K562 (cell line): ENCODE measurements around the gene ERF. TPM values are rescaled to one million over a fixed set of nuclear protein-coding genes. Genes with fewer than 3 reads are reported as not detected.

Experiments
- CLOCK ChIP-seq: fragments of 250-450 bp; sonication (Bioruptor Pico); IDR thresholded peaks from 2 replicates; pipeline ENCODE4 v1.4.0; 2020; ENCODE audit warnings: mild to moderate bottlenecking, moderate library complexity, borderline replicate concordance
- FOXP1 ChIP-seq: sonication (generic); formaldehyde crosslinking; IDR thresholded peaks from 2 replicates; pipeline ENCODE4 v1.8.0; 2022; ENCODE audit warnings: mild to moderate bottlenecking, missing genetic modification reagents
- GTF2B ChIP-seq: IDR thresholded peaks from 2 replicates; pipeline ENCODE4 v1.6.1; 2011; ENCODE audit not compliant: insufficient read length; ENCODE audit errors: extremely low read depth
- ILK ChIP-seq: fragments of 450-650 bp; IDR thresholded peaks from 2 replicates; pipeline ENCODE4 v1.6.1; 2016; ENCODE audit warnings: missing genetic modification characterization, low read depth, mild to moderate bottlenecking, missing compliant biosample characterization, moderate library complexity, borderline replicate concordance
- KLF6 ChIP-seq: fragments of 250-450 bp; sonication (Bioruptor Pico); IDR thresholded peaks from 2 replicates; pipeline ENCODE4 v1.4.0; 2020; ENCODE audit warnings: mild to moderate bottlenecking, moderate library complexity, borderline replicate concordance
- MEF2A ChIP-seq: IDR thresholded peaks from 2 replicates; pipeline ENCODE4 v1.6.1; 2011; ENCODE audit warnings: low read depth, mild to moderate bottlenecking, low read length, moderate library complexity; ENCODE audit not compliant: control insufficient read depth
- MYBL2 ChIP-seq, 2 experiments: fragments of 450-650 bp in 1 of 2; sonication (generic) in 1 of 2; formaldehyde crosslinking in 1 of 2; IDR thresholded peaks; 2 replicates each; pipeline versions ENCODE4 v1.6.1 to v1.8.1; 2017 to 2022; ENCODE audit warnings: borderline replicate concordance in 1 of 2, inconsistent platforms in 1 of 2, low read depth in 1 of 2, mild to moderate bottlenecking in 1 of 2, missing genetic modification reagents in 1 of 2, moderate library complexity in 1 of 2
- POLR2A ChIP-seq: fragments of 450-650 bp; conservative IDR thresholded peaks from 2 replicates; pipeline ENCODE4 v1.6.1; 2016
- RCOR1 ChIP-seq, 2 experiments: IDR thresholded peaks; 2 replicates each; pipeline ENCODE4 v1.6.1; 2012; ENCODE audit warnings: low read depth in 2 of 2, low read length in 2 of 2, borderline replicate concordance in 1 of 2, improper control_type of control experiment in 1 of 2
- REST ChIP-seq, 2 experiments: fragments of 450-650 bp; formaldehyde crosslinking in 1 of 2; IDR thresholded peaks; 2 replicates each; pipeline versions ENCODE4 v1.4.0 to v1.6.1; 2014 to 2020; ENCODE audit warnings: mild to moderate bottlenecking in 2 of 2, borderline replicate concordance in 1 of 2, low read depth in 1 of 2
- SETDB1 ChIP-seq: IDR thresholded peaks from one replicate; pipeline ENCODE4 v1.6.1; 2012; ENCODE audit warnings: low read length, control low read depth, inconsistent platforms
- U2AF1 ChIP-seq: fragments of 200-400 bp; formaldehyde crosslinking; optimal IDR thresholded peaks from 2 replicates; pipeline ENCODE3; 2017; ENCODE audit warnings: mild to moderate bottlenecking, low read depth, low read length, moderate library complexity
- ZBTB17 ChIP-seq: fragments of 450-650 bp; formaldehyde crosslinking; IDR thresholded peaks from 2 replicates; pipeline ENCODE4 v1.4.0; 2020; ENCODE audit warnings: mild to moderate bottlenecking
- ZKSCAN8 ChIP-seq: fragments of 200-800 bp; sonication (Bioruptor generic); IDR thresholded peaks from 2 replicates; pipeline ENCODE4 v1.6.1; 2016; ENCODE audit warnings: missing genetic modification characterization, missing compliant biosample characterization
- ZNF511 ChIP-seq: sonication (generic); formaldehyde crosslinking; IDR thresholded peaks from 2 replicates; pipeline ENCODE4 v1.8.0; 2022; ENCODE audit warnings: mild to moderate bottlenecking, missing genetic modification reagents
- polyA plus RNA-seq, 8 experiments: library from polyadenylated mRNA; depleted of rRNA in 4 of 8; stranded (reverse) in 5 of 8; unstranded in 3 of 8; fragments of >200 nt; fragmentation: Nextera tagmentation in 2 of 8; fragmentation: Illumina TruSeq in 1 of 8; extraction: Ambion mirVana in 2 of 8; extraction: Trizol in 1 of 8; gene quantifications; 2 replicates each; pipeline versions ENCODE4 v1.2.1 to v1.2.3, GENCODE V29; 2011 to 2014; ENCODE audit warnings: inconsistent platforms in 1 of 8, missing spikeins in 1 of 8
- total RNA-seq, 7 experiments: library from RNA; depleted of rRNA in 6 of 7; stranded (reverse); fragments of >200 nt in 6 of 7; fragmentation: Illumina TruSeq in 2 of 7; extraction: Trizol in 2 of 7; gene quantifications; 2 replicates each; pipeline versions ENCODE4 v1.2.1 to v1.2.3, GENCODE V29; 2011 to 2021; ENCODE audit warnings: low replicate concordance in 1 of 7

Gene ERF
- total and polyA plus RNA-seq, 9 of the 15 experiments (the other 6 are each of a cell fraction or from before 2014, with no cell fraction given): 0.03 to 75.4 (median 27.0) TPM

GRCh38 chr19:42229855-42230351 lies 25.0 kb downstream of the ERF start (continued):
- no peak for TF ChIP-seq GTF2B
- TF ChIP-seq MEF2A: no peak
- TF ChIP-seq ILK (tag): no peak
- TF ChIP-seq RCOR1 (IDR thresholded peaks at IDR 0.05; ENCODE audit: borderline replicate concordance in 1 of 2, low read depth in 2 of 2, low read length in 2 of 2): peak in 1 of 2 experiments; percentile 85; a peak in 2 of 4 replicates
- peak; percentile 59 for TF ChIP-seq POLR2A
- TF ChIP-seq REST (IDR thresholded peaks at IDR 0.05; ENCODE audit: borderline replicate concordance): no peak
- no peak for TF ChIP-seq REST (CRISPR knock-in tag; IDR thresholded peaks at IDR 0.05; ENCODE audit: low read depth)
- no peak for TF ChIP-seq ZKSCAN8 (CRISPR knock-in tag)
- no peak for TF ChIP-seq U2AF1
- TF ChIP-seq ZNF511 (CRISPR knock-in tag): no peak
- no peak for TF ChIP-seq SETDB1
- no peak for TF ChIP-seq FOXP1
- TF ChIP-seq ZBTB17 (CRISPR knock-in tag): no peak
- TF ChIP-seq CLOCK (CRISPR knock-in tag): no peak
- no peak for TF ChIP-seq KLF6
- TF ChIP-seq MYBL2 (IDR thresholded peaks at IDR 0.05; ENCODE audit: low read depth): no peak
- TF ChIP-seq MYBL2 (CRISPR knock-in tag; IDR thresholded peaks at IDR 0.05; ENCODE audit: borderline replicate concordance): no peak
